Femur (tissue), 1 donor: Measurements from ENCODE around the gene FSCN2.

ENCODE experiments used
- DNase-seq: peaks from one replicate; pipeline ENCODE4 v3.0.0-alpha.2; 2017

The FSCN2 gene

DNA sequence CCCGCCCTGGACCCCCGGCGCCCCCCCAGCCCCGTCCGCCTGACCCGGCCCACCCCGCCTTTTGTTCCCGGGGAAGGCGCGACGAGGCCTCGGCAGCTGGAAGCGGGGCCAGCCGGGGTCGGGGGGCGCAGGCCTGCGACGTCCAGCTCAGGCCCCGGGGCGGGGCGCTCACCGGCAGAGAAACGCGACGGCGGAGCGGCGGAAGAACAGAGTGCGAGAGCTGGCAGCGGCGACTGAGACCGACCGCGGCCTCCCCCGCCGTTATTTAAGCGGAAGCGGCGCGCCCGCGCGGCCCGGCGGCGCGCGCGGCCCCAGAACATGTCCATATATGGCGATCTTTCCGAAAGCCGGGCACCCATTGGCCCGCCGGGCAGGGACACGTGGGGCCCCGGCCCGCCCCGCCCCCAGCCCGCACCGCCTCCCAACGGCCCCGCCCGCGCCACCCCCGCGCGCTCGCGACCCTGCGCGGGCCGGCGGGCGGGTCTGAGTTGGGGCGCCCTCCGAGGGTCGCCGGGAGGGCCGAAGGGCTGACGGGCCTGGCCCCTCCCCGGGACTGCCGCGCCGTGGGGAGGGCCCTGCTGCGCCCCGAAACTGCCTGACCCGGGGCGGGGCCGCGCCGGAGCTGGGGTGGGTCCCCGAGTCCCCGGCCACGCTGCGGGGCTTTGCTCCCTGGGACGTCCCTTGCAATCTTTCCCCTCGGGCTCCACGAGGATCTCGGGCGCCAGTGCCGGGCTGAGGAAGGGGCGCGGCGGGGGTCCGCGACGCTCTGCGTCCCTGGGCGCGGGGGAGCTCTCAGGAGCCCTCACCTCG lies 15.4 kb upstream of the FSCN2 start, which contains the start of gene ACTG1:
Gene ACTG1 (minus strand): TSS at position 238 of the 810 bp plus-strand sequence. CDS start 445 bp downstream, outside the sequence.
- DNase-seq = peak; percentile 96

DNA sequence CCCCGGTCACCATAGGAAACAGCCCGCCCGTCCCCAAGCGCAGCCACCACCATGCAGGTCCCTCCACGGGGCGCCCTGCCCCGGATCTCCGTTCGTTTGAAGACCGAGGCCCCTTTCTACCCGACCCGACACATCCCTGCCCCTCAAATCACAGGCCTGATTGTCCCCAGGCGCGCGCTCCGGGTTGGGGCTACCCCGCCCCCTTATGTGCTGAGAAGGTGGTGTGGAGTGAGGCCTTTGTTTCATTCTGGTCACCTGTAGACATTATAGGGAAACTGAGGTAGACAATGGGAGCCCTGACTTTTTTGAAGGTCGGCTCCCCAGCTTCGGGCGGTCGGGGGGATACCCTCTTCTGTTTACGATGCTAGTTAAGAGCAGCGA lies 14.8 kb upstream of the FSCN2 start:
- peak; percentile 74 for DNase-seq

DNA sequence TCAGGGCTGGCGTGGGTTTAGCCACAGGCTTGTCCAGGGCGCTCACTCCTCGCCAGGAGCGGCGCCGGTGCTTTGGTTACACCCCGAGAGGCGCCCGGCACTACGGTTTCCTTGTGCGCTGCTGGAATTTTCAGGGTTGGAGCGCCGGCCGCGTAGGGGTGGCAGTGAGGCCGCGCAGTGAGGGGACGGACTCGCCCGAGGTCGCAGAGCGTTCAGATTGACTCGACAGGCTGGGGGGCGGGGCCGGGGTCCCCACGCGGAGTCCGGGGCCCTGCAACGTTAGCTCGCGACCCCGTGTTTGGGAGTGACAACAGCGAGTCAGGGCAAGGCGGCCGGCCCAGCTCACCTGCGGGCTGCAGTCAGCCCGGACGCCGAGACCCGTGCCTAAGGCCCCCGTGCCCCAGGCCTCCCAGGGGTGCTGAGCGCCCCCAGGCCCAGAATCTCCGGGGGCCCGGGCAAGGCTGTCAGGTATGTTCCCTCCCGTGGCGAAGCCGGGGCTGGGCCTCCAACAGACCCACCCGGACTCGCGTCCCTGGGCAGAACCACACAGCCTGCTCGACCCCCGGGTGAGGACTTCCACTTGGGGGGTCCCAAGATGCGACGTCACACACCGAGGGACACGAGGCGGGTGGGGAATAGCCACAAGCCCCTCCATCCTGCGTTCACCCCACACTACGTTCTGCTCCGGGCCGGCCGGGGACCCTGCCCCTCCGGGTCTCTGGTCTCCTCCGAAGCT lies 14.3 kb upstream of the FSCN2 start:
- peak; percentile 79 for DNase-seq

DNA sequence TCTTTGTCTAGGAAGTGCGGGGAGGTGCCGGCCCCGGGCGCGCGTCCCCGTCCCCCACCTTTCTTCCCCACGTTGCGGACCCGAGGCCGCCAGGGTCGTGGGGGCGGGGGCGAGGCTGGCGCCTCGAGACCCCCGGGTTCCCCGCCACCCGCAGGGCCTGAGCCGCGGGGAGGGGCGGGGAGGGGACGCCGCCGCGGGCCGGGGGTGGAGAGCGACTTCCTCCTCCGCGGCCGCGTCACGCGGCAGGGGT lies 13.8 kb upstream of the FSCN2 start:
- no peak for DNase-seq

DNA sequence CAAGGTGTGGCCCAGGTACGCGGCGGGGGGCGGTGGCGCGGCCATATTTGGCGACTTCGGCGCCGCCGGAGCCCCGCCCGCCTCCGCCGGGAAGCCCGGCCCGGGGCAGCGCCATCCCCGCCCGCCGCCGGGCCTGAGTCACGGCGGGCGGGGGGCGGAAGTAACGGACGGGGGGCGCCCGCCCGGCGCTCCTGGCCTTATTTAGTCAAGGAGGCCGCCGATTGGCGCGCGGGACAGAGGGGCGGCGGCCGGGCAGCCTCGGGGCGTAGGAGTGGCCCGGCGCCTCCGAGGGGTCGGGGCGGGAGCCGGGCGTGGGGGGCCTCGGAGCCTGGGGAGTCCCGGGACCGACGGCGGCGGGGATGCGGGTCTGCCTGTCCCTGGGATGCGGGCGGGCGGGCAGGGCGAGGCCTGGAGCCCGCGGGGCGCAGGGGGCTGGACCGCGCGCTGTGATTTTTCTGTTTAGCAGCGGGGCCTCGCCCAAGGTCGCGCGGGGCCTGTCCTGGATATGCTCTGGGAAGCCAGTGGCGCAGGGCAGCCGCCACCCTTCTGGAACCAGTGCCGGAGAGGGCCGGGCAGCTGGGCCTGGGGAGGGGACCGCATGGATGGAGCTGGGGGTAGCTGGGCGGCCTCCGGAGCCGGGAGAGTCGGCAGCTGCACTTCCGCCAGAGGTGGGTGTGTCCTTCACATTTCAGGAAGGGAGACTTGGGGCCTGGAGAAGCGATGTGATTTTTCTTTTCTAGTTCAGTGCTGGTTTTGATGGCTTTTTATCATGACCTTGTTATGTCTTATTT lies 13.2 kb upstream of the FSCN2 start:
- peak; percentile 82 for DNase-seq

DNA sequence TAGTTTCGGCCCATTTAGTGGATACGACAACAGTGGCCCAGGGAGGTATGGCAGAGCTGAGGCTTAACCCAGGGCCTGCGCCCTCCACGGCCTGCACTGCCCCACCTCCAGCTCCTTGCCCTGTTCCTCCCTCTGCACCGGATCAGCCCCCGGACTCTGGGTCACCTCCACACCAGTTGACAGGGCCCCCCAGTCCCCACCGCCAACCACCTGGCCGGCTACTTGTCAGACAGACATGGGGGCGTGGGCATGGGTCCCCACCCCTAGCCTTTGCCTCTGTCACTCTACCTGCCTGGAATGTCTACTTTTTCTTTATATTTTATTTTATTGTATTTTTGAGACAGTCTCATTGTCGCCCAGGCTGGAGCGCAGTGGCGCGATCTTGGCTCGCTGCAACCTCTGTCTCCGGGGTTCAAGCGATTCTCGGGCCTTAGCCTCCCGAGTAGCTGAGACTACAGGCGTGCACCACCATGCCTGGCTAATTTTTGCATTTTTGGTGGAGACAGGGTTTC lies 12.6 kb upstream of the FSCN2 start:
- peak; percentile 29 for DNase-seq

DNA sequence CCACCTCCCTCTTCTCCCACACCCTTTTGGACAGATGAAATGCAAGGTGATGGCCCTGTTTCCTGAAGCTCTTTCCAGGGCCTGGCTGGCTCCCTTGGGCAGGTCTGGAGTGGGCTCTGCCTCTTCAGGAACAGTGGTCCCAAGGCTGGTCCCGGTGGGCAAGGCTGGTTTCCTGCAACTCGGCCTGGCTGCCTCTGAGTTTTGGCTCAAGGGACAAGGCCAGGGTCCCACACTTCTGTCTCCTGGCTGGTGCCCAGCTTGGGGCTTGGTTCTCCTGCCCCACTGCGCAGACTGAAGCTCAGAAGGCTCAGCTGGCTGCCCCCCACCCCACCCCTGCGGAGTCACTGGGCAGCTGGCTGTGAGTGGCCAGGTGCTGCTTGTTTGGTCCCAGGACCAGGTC lies 11.7 kb upstream of the FSCN2 start:
- peak; percentile 18 for DNase-seq

DNA sequence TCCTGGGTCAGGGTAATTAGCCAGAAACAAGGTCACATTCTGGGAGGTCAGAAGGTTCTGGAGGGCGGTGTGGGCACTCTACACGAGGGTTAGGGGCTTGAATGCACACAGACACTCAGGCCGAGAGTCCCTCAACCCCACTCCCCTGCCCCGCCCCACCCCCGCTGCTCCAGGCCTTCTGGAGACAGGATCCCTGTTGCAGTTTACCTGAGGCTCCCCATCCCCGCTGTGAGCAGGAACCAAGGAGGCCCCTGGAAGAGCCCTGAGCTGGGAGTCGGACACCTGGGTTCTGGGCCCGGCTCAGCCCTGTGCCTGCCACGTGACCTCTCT lies 11.2 kb upstream of the FSCN2 start:
- DNase-seq = peak; percentile 24

DNA sequence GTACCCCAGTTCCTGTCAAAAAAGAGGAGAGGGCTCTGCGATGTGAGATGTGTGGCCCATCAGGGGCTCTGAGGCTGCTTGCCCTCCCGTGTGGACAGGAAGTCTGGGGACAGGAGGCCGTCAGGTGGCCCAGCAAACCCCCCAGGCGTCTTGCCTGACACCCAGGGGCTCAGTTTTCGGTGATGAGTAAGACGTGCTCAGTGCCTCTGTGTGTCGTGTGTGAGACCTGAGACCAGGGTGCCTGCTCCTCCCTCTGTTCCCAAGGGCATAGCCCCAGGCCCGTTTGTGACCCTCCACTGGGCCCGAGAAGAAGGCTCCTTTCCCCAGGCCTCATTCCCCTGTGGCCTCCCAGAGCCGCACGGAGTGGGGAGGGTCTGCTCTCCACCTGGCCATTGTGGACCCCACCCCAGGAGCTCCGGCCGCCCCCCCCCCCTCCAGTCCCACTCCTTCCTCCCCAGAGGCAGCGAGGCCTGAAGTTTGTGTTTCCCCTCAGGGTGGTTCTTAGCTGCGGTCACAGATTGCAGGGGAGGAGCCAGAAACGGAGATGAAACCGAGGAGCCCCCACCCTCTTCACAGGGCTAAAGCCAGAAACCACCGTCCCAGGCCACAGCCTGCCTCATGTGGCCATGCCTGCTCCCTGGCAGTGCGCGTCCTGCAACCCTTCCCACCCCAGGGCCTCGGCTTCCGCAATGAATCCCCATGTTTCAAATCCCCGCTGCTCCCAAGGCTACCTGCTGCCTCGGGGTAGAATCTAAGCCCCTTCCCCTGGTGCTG lies 10.7 kb upstream of the FSCN2 start:
- peak; percentile 51 for DNase-seq

DNA sequence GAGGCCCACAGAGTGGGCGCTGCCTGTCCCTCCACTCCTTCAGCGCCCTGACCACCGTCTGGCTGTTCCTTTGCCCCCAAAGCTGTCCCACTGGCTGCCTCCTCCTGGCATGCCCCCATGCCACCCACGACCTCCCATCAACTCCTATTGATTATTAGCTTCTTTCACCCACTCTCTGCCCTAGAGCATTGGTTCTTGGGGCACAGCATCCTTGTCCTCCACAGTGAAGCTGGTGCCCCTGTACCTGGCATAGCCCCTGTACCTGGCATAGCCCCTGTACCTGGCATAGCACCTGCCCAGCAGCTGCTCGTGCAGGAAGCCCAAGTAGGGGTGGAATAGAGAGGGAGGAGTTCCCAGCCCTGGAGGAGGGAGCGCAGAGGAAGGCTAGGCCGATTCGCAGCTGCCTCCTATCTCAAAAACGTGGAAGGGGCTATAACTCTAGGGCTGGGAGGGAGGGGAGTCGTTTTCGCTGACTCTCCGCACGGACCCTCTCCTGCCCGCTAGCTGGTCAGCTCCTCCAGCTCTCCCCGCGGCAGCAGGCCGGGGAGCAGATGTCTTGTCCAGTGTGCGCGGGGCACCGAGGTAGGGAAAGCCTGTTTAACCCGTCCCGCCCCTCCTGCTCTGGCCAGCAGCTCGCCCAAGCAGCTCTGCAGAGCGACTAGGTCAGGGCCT lies 9.9 kb upstream of the FSCN2 start:
- DNase-seq = no peak

DNA sequence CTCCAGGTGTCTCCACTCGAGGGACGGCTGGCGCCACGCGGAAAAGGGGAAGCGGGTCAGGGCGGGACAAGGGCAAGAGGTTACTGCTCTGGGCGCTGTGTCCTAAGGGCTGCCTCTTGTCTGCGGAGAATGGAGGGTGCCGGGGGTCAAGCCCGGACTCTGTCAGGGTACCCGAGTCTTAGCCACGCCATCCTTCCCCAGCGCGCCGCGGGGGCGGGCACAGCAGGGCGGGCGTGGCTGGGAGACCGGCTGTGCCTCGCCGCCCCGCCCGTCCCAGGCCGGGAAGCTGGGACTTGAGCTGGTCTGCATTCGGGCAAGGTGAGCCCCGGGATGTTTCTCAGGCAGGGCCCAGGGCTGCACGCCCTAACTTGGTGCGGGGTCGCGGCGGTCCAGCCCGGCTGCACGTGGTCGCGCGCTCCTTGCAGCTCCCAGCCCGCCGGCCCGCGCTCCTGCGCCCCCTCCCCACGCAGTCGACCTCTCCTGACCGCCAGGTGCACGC lies 9.3 kb upstream of the FSCN2 start:
- DNase-seq = peak; percentile 43

DNA sequence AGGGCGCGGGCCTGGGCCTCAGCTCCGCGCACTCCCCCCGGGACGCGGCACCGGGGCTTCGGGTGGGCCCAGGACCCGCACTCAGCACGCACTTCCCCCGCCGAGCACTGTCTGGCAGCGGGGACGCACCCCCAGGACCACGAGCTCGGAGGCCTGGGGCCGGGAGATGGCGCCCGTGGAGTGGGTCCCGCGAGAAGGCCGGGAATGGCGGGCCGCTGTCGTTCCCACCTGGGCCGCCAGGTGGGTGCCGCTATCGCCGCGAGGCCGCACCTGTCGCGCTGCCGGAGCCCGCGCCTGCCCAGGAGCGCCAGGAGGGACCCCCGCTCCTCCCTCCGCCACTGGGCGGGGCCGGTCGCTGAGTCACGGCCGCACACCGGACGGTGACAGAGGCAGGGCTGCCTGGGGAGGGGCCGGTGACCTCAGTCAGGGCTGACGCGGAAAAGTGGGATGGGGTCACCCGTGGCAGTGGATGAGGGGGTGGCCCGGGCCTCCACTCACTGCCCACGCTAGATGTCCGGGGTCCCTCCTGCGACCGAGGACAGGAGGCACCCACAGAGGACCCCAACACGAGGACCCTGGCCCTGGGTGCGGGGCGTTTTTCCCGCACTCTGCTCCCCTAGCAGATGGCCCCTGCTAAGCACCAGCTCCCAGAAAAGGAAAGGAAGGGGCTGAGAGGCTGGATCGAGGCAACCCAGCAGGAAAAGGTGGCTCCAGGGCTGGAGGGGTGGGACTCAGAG lies 8.7 kb upstream of the FSCN2 start:
- DNase-seq = peak; percentile 46

DNA sequence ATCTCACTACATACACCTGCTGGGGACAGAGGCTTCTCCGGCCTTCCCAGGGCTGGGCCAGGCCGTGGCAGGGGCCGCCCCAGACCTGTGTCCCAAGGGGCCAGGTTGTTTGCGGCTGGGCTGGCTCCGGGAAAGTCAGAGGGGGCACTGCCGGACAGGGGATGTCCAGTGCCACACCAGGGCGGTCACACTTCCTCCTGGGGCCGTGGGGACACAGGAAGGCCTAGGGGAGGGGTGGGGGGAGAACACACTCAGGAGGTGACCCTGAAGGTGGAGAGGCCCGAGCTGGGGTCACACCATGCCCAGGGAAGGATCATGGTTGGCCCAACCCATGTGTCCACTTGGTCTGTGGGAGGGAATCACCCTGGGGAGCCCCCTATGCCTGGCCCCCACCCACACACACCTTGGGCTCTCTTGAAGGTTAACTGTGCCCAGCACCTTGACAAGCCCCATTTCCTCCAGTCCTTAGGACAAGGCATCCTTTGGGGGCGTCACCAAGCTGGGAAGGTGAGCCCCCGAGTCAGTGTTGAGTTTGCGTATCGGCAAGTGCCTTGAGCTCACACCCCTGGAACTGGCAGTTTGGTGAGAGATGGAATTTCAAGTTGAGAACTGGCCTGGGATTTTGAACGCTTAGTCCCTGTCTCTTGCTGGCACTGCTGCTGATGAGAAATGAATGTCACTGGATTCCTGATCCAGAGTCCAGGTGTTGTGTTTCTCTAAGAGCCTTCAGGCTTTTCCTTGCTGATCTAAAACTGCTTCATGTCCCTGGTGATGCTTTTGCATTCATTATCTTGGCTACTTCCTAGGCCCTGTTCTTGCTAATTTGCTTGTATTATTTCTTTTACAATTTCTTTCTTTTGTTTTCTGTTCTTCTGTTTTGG lies 7.9 kb upstream of the FSCN2 start:
- peak; percentile 25 for DNase-seq

DNA sequence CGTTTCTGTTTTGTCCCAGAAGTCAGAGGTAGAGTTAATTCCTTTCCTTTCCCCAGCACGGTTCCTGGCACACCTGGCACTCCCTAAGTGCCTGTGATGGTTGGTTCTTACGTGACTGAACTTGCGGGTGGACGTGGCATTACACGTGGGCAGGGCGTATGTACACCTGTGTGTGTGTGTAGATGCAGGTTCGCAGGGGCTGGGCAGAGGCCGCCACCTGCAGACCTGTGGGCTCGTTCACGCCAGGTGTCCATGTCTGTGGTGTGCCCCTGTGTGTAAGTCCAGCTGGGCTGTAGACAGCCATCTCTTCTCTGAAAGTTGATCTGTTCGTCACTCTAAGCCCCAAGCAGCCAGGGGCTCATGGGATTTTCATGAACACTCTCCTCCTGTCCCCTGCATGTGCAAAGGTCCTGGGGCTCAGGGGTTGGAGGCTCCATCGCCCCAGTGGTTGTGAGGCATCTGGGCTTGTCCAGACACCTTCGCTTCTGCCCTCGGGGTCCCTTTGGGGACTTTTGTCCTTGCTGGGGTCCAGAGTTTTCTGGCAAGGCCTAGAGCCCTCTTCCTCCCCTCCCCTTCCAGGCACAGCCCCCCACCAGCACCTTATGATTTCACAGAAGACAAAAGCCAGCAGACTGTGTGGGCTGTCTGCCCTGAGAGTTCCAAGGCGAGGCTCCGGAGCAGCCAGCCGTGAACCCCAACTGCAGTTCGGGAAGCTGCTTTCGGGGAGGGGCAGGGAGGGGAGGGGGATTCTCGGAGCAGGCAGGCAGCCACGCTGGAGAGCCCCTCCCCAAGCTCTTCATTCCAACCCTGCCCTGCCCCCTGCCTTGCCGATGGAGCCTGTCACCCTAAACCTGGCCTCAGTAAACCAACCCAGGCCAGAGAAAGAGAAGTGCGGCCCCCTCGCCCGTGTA lies 5.4 kb upstream of the FSCN2 start:
- peak; percentile 69 for DNase-seq

DNA sequence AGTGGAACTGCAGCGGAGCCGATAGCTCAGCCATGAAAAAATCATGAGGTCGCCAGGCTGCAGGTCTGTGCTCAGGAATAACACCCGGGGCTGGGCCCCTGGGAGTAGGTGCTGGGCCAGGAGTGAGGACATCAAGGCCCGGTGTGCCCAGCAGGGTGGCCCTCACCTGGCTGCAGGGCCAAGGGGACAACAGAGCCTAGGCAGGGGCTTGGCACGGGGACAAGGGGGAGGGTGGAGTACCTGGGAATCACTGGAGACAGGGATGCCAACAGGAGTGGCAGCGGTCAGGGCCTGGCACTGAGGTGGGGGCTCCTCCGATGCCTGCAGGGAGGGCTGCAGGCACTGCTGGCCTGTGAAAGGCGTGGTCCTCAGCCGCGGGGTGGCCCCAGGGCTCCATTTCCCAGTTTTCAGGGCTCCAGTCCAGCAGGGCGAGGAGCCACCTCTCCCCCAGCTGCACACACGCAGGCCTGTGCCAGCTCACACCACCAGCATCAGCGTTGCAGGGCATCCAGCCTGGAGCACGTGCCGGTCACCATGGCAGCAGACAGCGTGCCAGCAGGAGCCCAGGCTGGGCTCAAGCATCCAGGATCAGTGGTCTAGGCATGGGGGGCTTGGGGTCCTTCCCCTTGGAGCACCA lies 4.7 kb upstream of the FSCN2 start:
- DNase-seq = peak; percentile 77

DNA sequence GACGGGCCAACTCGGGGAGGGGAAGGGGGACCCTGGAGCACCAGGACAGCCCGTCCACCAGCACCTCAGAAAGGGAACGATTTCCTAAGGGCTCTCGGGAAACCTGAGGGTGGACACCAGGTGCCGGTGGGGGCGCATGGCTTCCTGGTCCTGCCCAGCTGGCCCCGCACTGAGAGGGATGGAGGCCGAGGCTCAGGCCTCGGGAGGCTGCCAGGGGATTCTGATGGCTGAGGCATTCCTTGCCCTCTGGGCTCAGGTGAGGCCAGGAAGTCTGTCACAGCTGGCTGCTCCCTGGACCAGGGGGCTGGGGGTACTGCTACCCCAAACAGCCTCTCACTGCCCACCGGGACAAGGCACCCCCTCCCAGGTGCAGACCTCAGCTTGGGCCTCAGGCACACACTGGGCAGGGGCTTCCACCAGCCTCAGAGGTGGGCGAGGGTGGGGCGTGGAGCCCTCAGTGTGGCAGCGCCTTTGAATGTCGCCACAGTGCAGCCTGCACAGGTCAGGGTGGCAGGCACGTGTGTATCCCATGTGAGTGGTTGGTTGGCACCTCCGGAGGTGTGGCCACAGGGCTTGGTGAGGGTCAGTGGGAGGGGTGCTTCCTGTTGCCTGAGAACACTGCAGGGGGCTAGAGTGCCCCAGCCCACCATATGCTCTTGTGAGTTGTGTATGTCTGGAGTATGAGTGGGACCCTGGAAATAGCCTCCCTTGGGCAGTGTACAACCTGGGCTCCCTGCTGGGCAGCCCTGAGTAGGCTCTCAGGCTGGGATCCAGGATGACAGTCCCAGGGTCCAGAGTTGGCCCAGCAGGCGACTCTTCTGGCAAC lies 3.9 kb upstream of the FSCN2 start:
- DNase-seq = peak; percentile 27

DNA sequence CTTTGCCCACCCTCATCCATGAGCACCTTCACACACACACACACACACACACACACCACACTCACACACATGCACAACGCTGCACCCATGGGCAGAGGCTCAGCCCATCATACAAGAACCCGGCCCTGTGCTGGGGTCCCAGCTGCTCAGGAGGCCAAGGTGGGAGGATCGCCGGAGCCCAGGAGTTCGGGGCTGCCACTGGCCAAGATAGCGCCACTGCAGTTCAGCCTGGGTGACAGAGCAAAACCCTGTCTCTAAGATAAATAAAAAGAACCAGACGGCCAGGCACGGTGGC lies 3.4 kb upstream of the FSCN2 start:
- peak; percentile 15 for DNase-seq
